Activated CD4-positive, alpha-beta T cell treated with anti-CD3 and anti-CD28 coated beads, Interleukin-2, amount 50 U/mL, for 4 hours (primary cell): ENCODE results near the gene PSMA1.
"Not testable (repeated sequence)": the region's sequence is repeated elsewhere in the genome, so short reads cannot be mapped to it uniquely, and the experiment has no call there.

ENCODE experiments used
- DNase-seq, 2 experiments: peaks; one replicate each; pipeline ENCODE4 v3.0.0-alpha.2; 2020

The PSMA1 gene

GRCh38 chr11:14519917-14520746 is at the start of gene PSMA1:
Gene PSMA1, minus strand, starts transcription at chr11:14520386. Its CDS starts 87 bp downstream, at chr11:14520299.
- DNase-seq = peak; percentile 90

- DNase-seq = peak in 1 of 2 experiments; percentile 5
Observed at GRCh38 chr11:14569516-14569915, 49.3 kb upstream of the PSMA1 start.

- no peak for DNase-seq
Observed at GRCh38 chr11:14567064-14567651, 47.0 kb upstream of the PSMA1 start.

GRCh38 chr11:14566331-14567063 is 46.3 kb upstream of the PSMA1 start:
- DNase-seq = no peak

GRCh38 chr11:14565845-14566244 is 45.7 kb upstream of the PSMA1 start:
- DNase-seq = no peak

- no peak for DNase-seq
Observed at GRCh38 chr11:14555818-14556217, 35.6 kb upstream of the PSMA1 start.

- DNase-seq = no peak
Observed at GRCh38 chr11:14554959-14555358, 34.8 kb upstream of the PSMA1 start.

GRCh38 chr11:14552089-14552488 is 31.9 kb upstream of the PSMA1 start:
- no peak for DNase-seq

- DNase-seq = no peak
Observed at GRCh38 chr11:14551380-14551779, 31.2 kb upstream of the PSMA1 start.

- DNase-seq = no peak
Observed at GRCh38 chr11:14549891-14550290, 29.7 kb upstream of the PSMA1 start.

GRCh38 chr11:14547440-14547839 is 27.3 kb upstream of the PSMA1 start:
- DNase-seq = no peak

- DNase-seq = no peak
Observed at GRCh38 chr11:14546672-14547071, 26.5 kb upstream of the PSMA1 start.

- DNase-seq = no peak
Observed at GRCh38 chr11:14544611-14545010, 24.4 kb upstream of the PSMA1 start.

GRCh38 chr11:14543260-14543659 is 23.1 kb upstream of the PSMA1 start:
- no peak for DNase-seq

GRCh38 chr11:14542324-14542723 is 22.1 kb upstream of the PSMA1 start:
- no peak for DNase-seq

- DNase-seq = no peak
Observed at GRCh38 chr11:14541192-14541947, 21.2 kb upstream of the PSMA1 start.

- no peak for DNase-seq
Observed at GRCh38 chr11:14539982-14540421, 19.8 kb upstream of the PSMA1 start.

GRCh38 chr11:14538926-14539554 is 18.9 kb upstream of the PSMA1 start:
- no peak for DNase-seq

- DNase-seq = no peak
Observed at GRCh38 chr11:14538271-14538925, 18.2 kb upstream of the PSMA1 start.

GRCh38 chr11:14537134-14537599 is 17.0 kb upstream of the PSMA1 start:
- DNase-seq = peak; percentile 20 to 43

GRCh38 chr11:14535166-14535565 is 15.0 kb upstream of the PSMA1 start:
- DNase-seq = not testable (repeated sequence)

GRCh38 chr11:14529951-14530350 is 9.8 kb upstream of the PSMA1 start:
- DNase-seq = no peak
